H1 (cell line): ENCODE measurements around the gene A3GALT2.

Experiments used
- POLR2A ChIP-seq, 2 experiments: IDR thresholded peaks; 1 replicate in 1 of 2; 2 replicates in 1 of 2; pipeline ENCODE4 v1.6.1; 2011; ENCODE audit warnings: low read depth in 2 of 2, low read length in 2 of 2, mild to moderate bottlenecking in 2 of 2; ENCODE audit errors: control extremely low read depth in 1 of 2
- TF ChIP-seq, protein P1 (sequence below): IDR thresholded peaks from 2 replicates; pipeline ENCODE4 v1.6.1; 2012; ENCODE audit warnings: inconsistent platforms
- TF ChIP-seq, protein P2 (sequence below), 3 experiments: IDR thresholded peaks; 1 replicate in 2 of 3; 2 replicates in 1 of 3; pipeline versions ENCODE4 v1.5.1 to v1.6.1; 2011; ENCODE audit warnings: low read length in 3 of 3, mild to moderate bottlenecking in 3 of 3, inconsistent platforms in 2 of 3, low read depth in 1 of 3, moderate library complexity in 1 of 3; ENCODE audit not compliant: insufficient read depth in 1 of 3; ENCODE audit errors: control extremely low read depth in 1 of 3

DNA sequence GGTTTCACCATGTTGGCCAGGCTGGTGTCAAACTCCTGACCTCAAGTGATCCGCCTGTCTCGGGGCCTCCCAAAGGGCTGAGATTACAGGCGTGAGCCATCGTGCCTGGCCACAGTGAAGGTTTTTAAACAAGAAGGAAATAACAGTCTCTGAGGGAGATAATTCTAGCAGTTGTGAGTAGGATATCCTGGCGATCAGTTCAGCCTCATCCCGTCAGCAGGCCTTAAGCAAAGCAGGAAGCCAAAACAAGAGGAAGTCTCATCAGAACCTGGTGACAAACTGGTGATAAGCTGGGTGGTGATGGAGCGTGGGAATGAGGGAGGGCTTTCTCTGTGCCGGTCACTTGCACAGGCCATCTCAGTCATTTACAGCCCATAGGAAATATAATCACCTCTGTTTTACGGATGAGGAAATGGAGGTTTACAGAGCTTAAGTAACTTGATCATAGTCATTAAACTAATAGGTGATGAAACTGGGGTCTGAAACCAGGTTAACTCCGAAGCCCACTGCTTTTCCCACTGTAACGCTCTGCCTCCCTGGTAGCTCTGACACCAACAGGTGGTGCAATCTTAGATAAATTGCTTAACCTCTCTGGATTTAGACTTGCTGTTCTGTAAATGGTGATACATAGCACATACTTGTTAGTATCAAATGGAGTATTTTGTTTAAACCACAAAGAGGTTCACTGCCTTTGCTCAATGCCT lies 40.8 kb upstream of the A3GALT2 start:
- TF ChIP-seq POLR2A (IDR thresholded peaks at IDR 0.05; ENCODE audit: control extremely low read depth in 1 of 2, low read depth in 2 of 2, low read length in 2 of 2): no peak
- TF ChIP-seq, protein P1, sequence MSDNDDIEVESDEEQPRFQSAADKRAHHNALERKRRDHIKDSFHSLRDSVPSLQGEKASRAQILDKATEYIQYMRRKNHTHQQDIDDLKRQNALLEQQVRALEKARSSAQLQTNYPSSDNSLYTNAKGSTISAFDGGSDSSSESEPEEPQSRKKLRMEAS: no peak
- TF ChIP-seq, protein P2, sequence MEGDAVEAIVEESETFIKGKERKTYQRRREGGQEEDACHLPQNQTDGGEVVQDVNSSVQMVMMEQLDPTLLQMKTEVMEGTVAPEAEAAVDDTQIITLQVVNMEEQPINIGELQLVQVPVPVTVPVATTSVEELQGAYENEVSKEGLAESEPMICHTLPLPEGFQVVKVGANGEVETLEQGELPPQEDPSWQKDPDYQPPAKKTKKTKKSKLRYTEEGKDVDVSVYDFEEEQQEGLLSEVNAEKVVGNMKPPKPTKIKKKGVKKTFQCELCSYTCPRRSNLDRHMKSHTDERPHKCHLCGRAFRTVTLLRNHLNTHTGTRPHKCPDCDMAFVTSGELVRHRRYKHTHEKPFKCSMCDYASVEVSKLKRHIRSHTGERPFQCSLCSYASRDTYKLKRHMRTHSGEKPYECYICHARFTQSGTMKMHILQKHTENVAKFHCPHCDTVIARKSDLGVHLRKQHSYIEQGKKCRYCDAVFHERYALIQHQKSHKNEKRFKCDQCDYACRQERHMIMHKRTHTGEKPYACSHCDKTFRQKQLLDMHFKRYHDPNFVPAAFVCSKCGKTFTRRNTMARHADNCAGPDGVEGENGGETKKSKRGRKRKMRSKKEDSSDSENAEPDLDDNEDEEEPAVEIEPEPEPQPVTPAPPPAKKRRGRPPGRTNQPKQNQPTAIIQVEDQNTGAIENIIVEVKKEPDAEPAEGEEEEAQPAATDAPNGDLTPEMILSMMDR (IDR thresholded peaks at IDR 0.05; ENCODE audit: control extremely low read depth in 1 of 3, insufficient read depth in 1 of 3, low read depth in 1 of 3, low read length in 3 of 3): no peak
